SK-N-MC (cell line): ENCODE results near the gene ACP4.
"Not testable (repeated sequence)": the region's sequence is repeated elsewhere in the genome, so short reads cannot be mapped to it uniquely, and the experiment has no call there.

Source experiments
- EZH2 ChIP-seq: fragments of 200-600 bp; sonication (generic); IDR thresholded peaks from one replicate; pipeline ENCODE4 v1.6.1; 2017; ENCODE audit warnings: antibody characterized with exemption
- FOXP2 ChIP-seq: optimal IDR thresholded peaks from 2 replicates; pipeline ENCODE3; 2011; ENCODE audit warnings: mild to moderate bottlenecking, moderate library complexity; ENCODE audit not compliant: insufficient read depth; ENCODE audit errors: extremely low read length, control extremely low read depth
- POLR2AphosphoS5 ChIP-seq: IDR thresholded peaks from 2 replicates; pipeline ENCODE4 v1.6.1; 2012; ENCODE audit warnings: mild to moderate bottlenecking, low read depth, low read length, borderline replicate concordance

- not testable (repeated sequence) for TF ChIP-seq POLR2AphosphoS5, EZH2, FOXP2
Observed at GRCh38 chr19:50773454-50773853, 16.8 kb upstream of the ACP4 start.
